HG03025 (cell line): ENCODE measurements around the gene KCNQ1.

Experiments used
- ATAC-seq: cut with Tn5 transposase; IDR thresholded peaks from one replicate; pipeline ENCODE4 v1.9.1; 2021; ENCODE audit warnings: mild to moderate bottlenecking, moderate library complexity; ENCODE audit not compliant: unreplicated experiment, low FRiP score

The KCNQ1 gene

GRCh38 chr11:2507212-2507901 lies 62.5 kb downstream of the KCNQ1 start:
- ATAC-seq: no peak

- no peak for ATAC-seq
Measured at GRCh38 chr11:2507945-2508749, 63.3 kb downstream of the KCNQ1 start.

- no peak for ATAC-seq
Measured at GRCh38 chr11:2508793-2509192, 64.0 kb downstream of the KCNQ1 start.

- ATAC-seq: no peak
Measured at GRCh38 chr11:2509481-2510001, 64.7 kb downstream of the KCNQ1 start.

- no peak for ATAC-seq
Measured at GRCh38 chr11:2510626-2511402, 66.0 kb downstream of the KCNQ1 start.

GRCh38 chr11:2511421-2512369 lies 66.9 kb downstream of the KCNQ1 start:
- no peak for ATAC-seq

GRCh38 chr11:2512431-2513407 lies 67.9 kb downstream of the KCNQ1 start:
- no peak for ATAC-seq

GRCh38 chr11:2513441-2513840 lies 68.6 kb downstream of the KCNQ1 start:
- ATAC-seq: no peak

- no peak for ATAC-seq
Measured at GRCh38 chr11:2515401-2516275, 70.8 kb downstream of the KCNQ1 start.

GRCh38 chr11:2516276-2517015 lies 71.6 kb downstream of the KCNQ1 start:
- no peak for ATAC-seq

- ATAC-seq: no peak
Measured at GRCh38 chr11:2517016-2517385, 72.2 kb downstream of the KCNQ1 start.

GRCh38 chr11:2517386-2518064 lies 72.7 kb downstream of the KCNQ1 start:
- no peak for ATAC-seq

GRCh38 chr11:2518111-2518982 lies 73.5 kb downstream of the KCNQ1 start:
- ATAC-seq: no peak

- ATAC-seq: no peak
Measured at GRCh38 chr11:2518983-2519340, 74.2 kb downstream of the KCNQ1 start.

- no peak for ATAC-seq
Measured at GRCh38 chr11:2519517-2519861, 74.7 kb downstream of the KCNQ1 start.
